Articular chondrocyte of knee joint (primary cell): Measurements from ENCODE around the gene PMCH. TPM values are rescaled to one million over a fixed set of nuclear protein-coding genes. Genes with fewer than 3 reads are reported as not detected.

Experiments
- small RNA-seq: library from RNA; depleted of rRNA; stranded (forward); fragments of <200 nt; gene quantifications from one replicate; pipeline ENCODE3, GENCODE V24; 2012
- total RNA-seq: library from RNA; depleted of rRNA; stranded (reverse); fragments of >200 nt; gene quantifications from 2 replicates; pipeline ENCODE4 v1.2.3, GENCODE V29; 2012

PMCH gene, protein sequence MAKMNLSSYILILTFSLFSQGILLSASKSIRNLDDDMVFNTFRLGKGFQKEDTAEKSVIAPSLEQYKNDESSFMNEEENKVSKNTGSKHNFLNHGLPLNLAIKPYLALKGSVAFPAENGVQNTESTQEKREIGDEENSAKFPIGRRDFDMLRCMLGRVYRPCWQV
- total RNA-seq = 0.22 and 0.26 TPM in 2 replicates

DNA sequence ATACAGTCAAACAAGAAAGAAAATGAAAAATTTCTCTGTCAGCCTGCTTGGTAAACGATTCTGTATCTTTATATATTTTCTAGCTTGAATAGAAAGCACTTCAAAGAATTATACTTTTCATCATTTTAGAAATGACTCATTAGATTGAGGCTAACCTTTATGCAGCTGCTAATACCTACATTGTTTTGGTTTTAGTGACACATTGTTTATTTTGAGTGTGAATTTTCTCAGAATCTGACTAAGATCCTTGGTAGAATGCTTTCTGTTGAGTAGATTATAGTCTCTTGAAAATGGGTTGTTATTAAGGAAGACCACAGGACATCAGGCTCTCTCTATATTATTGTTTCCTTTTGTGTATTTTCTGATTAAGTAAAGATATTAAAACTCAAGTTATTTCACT is at the start of gene PMCH:
Gene PMCH (minus strand): TSS at position 45 of the 400 bp plus-strand sequence. CDS start 63 bp downstream, outside the sequence.

Small RNA genes within 50 kb of the gene (small RNA-seq; reads per million reads assigned to genes)
- not detected for gene RN7SL793P

Other genes starting within 250 kb of the PMCH start
- 106 and 120 TPM in 2 replicates for gene WASHC3, start 135.8 kb downstream of the PMCH start, total RNA-seq
- 39.3 and 43.6 TPM in 2 replicates for gene NUP37, start 77.7 kb downstream of the PMCH start, total RNA-seq
- gene PARPBP, start 77.7 kb downstream of the PMCH start, total RNA-seq = 11.1 and 11.8 TPM in 2 replicates